ENCODE results near the gene EMC9.

EMC9 gene

DNA sequence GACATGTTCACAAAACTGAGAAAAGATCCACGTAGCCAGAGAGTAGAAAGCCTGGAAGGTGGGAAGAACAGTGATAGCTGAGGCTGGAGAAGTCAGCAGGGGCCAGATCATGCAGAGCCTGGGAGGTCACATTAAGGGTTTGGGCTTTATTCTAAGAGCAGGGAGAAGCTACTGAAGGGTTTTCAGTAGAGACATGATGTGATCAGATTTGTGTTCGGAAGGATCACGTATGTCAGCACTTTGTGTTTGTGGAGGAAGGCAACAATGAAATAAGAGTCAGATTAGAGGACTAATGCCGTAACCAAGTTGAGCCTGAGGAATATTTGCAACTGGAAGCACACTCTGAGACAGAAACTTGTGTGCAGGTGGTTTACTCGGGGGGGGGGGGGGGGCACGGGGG, 51.5 kb downstream of the EMC9 start:
- no peak for DNase-seq (ENCODE audit: low read depth in 3 of 3)

Measured in stimulated activated CD4-positive, alpha-beta T cell treated with anti-CD3 and anti-CD28 coated beads, TNF-alpha, amount 100 ng/mL, for 24 hours (primary cell).